ENCODE data around the gene EEF2KMT. TPM values are rescaled to one million over a fixed set of nuclear protein-coding genes. Genes with fewer than 3 reads are reported as not detected.

The EEF2KMT gene
- total and polyA plus RNA-seq, 2 of the 13 experiments (the other 11 are each of a cell fraction or from before 2014, with no cell fraction given), result 10.7 to 26.9 TPM

GRCh38 chr16:5072334-5073278 lies 25.0 kb downstream of the EEF2KMT start (continued):
- TF ChIP-seq ZNF570 (CRISPR knock-in tag; IDR thresholded peaks at IDR 0.05; ENCODE audit: borderline replicate concordance) (peak; percentile 87; the same call in 1 of the 2 replicates), MTF1 (CRISPR knock-in tag; IDR thresholded peaks at IDR 0.05) (no peak), ZMYM2 (CRISPR knock-in tag; IDR thresholded peaks at IDR 0.05) (peak; percentile 27; the same call in 1 of the 2 replicates), ZNF761 (CRISPR knock-in tag; conservative IDR thresholded peaks at IDR 0.05) (0 out of 2 replicates have a peak, but pooled peaks have one; percentile 34), ZNF501 (CRISPR knock-in tag; IDR thresholded peaks at IDR 0.05) (no peak), ZNF768 (CRISPR knock-in tag; IDR thresholded peaks at IDR 0.05) (no peak), AFF4 (CRISPR knock-in tag; IDR thresholded peaks at IDR 0.05) (no peak), PHF21A (CRISPR knock-in tag; IDR thresholded peaks at IDR 0.05) (0 out of 2 replicates have a peak, but pooled peaks have one; percentile 7), SETDB1 (CRISPR knock-in tag; IDR thresholded peaks at IDR 0.05; ENCODE audit: borderline replicate concordance) (no peak), ZNF564 (CRISPR knock-in tag; IDR thresholded peaks at IDR 0.05) (no peak), ELK4 (CRISPR knock-in tag; IDR thresholded peaks at IDR 0.05; ENCODE audit: borderline replicate concordance) (no peak), KDM1A (CRISPR knock-in tag; IDR thresholded peaks at IDR 0.05) (no peak), ARNT2 (CRISPR knock-in tag; IDR thresholded peaks at IDR 0.05; ENCODE audit: low read depth) (no peak), ZNF724P (CRISPR knock-in tag; IDR thresholded peaks at IDR 0.05; ENCODE audit: borderline replicate concordance) (no peak), ELF3 (CRISPR knock-in tag; IDR thresholded peaks at IDR 0.05) (no peak), ZNF383 (CRISPR knock-in tag; IDR thresholded peaks at IDR 0.05; ENCODE audit: borderline replicate concordance) (peak; percentile 84), SRSF1 (optimal IDR thresholded peaks at IDR 0.05; ENCODE audit: low read depth, low read length) (no peak), SNAPC2 (CRISPR knock-in tag; IDR thresholded peaks at IDR 0.05) (no peak), PAWR (CRISPR knock-in tag; IDR thresholded peaks at IDR 0.05; ENCODE audit: borderline replicate concordance) (no peak), MEIS1 (CRISPR knock-in tag; IDR thresholded peaks at IDR 0.05; ENCODE audit: borderline replicate concordance) (peak; percentile 23; the same call in 1 of the 2 replicates), ZNF20 (CRISPR knock-in tag; IDR thresholded peaks at IDR 0.05) (no peak)
- TF ChIP-seq, protein P1, sequence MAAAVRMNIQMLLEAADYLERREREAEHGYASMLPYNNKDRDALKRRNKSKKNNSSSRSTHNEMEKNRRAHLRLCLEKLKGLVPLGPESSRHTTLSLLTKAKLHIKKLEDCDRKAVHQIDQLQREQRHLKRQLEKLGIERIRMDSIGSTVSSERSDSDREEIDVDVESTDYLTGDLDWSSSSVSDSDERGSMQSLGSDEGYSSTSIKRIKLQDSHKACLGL (CRISPR knock-in tag; IDR thresholded peaks at IDR 0.05), result no peak
- TF ChIP-seq, protein P2, sequence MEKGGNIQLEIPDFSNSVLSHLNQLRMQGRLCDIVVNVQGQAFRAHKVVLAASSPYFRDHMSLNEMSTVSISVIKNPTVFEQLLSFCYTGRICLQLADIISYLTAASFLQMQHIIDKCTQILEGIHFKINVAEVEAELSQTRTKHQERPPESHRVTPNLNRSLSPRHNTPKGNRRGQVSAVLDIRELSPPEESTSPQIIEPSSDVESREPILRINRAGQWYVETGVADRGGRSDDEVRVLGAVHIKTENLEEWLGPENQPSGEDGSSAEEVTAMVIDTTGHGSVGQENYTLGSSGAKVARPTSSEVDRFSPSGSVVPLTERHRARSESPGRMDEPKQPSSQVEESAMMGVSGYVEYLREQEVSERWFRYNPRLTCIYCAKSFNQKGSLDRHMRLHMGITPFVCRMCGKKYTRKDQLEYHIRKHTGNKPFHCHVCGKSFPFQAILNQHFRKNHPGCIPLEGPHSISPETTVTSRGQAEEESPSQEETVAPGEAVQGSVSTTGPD (CRISPR knock-in tag; IDR thresholded peaks at IDR 0.05), result no peak
